HS-5 (cell line): ENCODE measurements around the gene ATIC.

Source experiments
- DNase-seq: peaks from one replicate; pipeline ENCODE4 v3.0.0-alpha.2; 2012; ENCODE audit warnings: low read depth

The ATIC gene

GRCh38 chr2:215361211-215361875 lies 49.5 kb downstream of the ATIC start:
- no peak for DNase-seq

DNA sequence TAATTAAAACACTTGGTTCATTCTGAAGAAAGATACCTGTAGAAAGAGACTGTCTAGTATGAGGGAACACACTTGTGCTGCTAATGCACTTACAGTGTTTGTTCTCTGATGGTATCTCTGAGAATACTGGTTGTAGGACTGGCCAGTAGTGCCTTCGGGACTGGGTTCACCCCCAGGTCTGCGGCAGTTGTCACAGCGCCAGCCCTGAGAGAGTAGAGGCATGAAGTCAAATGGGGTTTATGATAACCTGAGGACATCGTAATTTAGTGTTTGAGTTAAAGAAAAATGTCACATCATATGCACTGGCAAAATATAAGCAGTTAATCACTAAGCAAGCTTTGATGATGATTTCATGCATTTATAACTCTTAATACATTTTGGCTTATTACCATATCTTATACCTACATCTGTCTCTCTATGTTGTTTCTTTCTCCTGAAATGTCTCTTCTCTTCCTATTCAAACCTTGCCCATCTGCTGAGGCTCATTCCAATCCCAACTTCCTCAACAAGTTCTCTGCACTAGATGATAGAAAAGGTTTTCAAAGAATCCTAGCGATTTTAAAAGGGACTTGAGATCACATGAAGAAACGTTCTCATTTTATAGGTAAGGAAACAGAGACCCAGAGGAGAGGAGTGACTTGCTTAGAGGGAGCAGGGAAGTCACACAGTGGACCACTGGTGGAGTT lies 50.2 kb downstream of the ATIC start:
- DNase-seq = no peak

GRCh38 chr2:215362562-215362904 lies 50.7 kb downstream of the ATIC start:
- no peak for DNase-seq

- DNase-seq = no peak
Observed at GRCh38 chr2:215363039-215363438, 51.2 kb downstream of the ATIC start.

DNA sequence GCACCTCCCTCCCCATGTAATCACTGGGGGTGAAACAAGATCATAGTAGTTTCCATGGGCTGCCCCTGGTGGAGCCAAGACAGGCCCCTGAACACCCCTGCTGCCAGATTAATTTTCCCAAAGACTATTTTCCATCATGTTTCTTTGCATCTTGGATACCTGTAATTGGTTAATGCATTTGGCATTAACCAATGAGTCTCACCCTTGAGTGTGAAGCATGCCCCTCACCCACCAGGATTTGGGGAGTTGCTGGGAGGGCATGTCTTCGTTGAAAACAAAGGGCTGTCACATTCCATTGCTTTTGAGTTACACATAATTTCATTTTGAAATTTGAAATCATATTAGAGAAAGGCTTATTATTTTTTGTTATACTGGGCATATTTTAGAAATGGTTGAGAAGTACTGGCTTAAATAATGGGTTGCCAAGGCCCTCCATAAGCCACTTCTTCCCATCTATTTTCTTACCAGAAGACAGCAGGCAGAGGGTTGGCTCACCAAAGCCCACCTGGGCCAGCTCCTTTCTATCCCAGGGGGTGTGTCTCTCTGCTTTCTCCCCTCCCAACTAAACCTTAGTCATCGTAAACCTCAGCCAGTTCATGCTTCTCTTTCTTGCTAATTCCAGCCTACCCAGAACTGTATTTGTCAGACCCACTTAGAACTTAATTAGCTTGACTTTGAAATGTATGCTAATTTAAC lies 51.8 kb downstream of the ATIC start:
- DNase-seq = no peak

DNA sequence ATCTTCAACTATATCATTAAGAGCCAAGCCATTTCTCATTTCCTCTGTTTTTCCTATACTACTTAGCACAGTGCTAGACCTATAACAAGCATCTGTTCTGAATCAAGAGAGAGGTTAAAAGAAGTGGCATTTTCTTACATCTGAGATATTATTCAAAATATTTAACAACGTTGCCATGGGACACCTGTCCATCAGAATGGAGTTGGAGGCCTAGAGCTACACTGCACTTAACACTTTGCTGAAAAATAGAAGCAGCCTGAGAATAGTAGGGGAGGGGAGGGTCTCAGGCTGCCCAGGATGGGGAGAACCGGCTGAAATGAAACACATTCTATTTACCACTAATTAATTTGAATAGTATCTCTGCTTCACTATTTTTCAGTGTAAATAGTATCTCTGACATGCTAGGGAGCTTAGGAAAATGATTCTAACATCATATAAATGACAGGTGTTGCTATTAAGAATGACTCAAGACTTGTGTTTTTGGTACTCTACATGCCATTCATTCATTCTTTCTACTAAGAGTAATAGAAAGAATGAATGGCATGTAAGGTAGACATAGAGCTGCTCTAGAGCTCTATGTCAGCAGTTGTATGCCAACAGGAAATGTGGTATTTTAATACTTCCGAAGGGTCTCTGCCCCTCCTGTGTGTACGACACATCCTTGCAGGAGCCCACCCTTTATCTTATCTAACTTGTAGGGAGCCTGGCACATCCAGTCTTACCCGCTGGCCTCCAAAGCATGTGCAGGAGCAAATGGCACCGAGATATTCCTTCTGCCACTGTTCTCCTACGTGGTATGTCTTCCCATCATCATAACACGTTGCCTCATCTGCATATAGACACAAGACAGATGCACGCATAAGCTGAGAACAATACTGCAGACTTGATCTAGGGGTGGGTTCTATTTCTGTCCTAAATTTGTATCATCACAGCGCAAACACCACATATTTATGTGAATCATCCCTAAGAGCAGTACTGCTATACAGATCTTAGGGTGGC lies 52.6 kb downstream of the ATIC start:
- no peak for DNase-seq

GRCh38 chr2:215365184-215365658 lies 53.4 kb downstream of the ATIC start:
- DNase-seq = no peak

GRCh38 chr2:215366440-215367032 lies 54.7 kb downstream of the ATIC start:
- DNase-seq = no peak

GRCh38 chr2:215367662-215368492 lies 56.0 kb downstream of the ATIC start:
- DNase-seq = peak; percentile 56

DNA sequence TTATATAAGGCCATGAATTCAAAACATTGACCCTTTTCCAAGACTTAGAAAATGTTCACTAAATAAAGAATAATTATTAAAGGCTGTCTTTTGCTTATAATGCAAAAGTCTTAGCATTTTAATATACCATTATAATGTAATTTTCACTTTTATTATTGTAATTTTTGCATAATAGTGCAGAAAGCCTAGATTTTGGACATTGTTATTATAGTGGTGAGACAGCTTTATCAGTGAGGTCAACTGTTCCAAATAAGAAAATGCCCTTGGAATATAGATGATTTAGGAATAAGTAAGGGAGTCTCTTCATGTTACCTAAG lies 56.6 kb downstream of the ATIC start:
- no peak for DNase-seq

DNA sequence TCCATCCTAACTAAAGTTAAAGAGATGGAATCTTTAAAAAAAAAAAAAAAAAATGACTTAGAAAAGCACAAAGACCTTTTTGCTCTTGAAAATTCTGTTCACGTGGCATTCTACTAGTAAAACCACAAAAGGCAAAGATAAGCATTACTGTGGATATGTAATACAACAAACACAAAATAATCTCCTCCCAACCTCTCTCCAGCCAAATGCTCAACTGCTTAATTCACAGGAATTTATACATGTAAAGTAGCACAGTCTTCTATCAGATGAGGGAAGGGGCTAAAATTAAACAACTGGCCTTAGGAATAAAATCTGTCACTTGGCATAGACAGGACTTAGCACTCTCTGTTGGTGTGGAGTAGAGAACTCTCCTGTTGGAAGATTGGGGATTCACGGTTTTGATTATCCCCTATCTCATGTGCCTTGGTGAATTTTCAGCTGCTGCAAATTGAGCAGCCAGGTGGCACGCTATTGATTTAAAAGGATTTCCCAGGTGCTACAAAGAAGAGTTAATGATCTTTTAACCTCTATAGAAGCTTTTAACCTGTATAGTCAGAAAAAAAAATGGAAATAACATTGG lies 57.4 kb downstream of the ATIC start:
- DNase-seq = no peak

GRCh38 chr2:215370112-215370965 lies 58.5 kb downstream of the ATIC start:
- no peak for DNase-seq

GRCh38 chr2:215371915-215372897 lies 60.3 kb downstream of the ATIC start:
- DNase-seq = no peak

DNA sequence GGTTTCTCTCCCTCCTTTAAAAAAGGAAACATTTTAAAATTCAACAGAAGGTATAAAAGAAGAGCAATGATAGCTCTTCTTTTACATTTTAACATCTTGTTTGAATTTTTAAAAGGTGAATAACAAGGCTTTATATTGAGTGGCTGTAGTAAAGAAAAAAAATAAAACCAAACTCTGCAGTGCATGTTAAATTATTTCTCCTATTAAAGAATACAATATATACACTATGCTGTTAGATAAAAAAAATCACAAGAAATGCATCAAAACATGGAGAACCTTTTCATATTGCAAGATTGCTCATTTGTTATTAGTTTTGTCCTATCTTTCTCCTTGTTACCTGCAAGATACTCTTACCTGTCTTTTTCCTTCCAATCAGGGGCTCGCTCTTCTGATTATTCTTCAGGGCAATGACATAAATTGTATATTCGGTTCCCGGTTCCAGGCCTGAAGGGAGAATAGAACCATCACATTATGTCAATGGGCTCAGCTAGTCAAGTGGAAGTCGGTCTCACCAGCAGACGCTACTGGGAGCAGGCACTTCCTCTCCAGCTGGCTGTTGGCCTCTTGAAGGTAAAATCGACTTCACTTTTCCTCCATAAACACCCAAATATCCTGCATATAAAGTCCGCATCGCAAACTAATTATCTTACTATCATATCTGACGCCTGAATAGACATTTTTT lies 61.2 kb downstream of the ATIC start:
- no peak for DNase-seq

GRCh38 chr2:215374002-215374401 lies 62.1 kb downstream of the ATIC start:
- no peak for DNase-seq

DNA sequence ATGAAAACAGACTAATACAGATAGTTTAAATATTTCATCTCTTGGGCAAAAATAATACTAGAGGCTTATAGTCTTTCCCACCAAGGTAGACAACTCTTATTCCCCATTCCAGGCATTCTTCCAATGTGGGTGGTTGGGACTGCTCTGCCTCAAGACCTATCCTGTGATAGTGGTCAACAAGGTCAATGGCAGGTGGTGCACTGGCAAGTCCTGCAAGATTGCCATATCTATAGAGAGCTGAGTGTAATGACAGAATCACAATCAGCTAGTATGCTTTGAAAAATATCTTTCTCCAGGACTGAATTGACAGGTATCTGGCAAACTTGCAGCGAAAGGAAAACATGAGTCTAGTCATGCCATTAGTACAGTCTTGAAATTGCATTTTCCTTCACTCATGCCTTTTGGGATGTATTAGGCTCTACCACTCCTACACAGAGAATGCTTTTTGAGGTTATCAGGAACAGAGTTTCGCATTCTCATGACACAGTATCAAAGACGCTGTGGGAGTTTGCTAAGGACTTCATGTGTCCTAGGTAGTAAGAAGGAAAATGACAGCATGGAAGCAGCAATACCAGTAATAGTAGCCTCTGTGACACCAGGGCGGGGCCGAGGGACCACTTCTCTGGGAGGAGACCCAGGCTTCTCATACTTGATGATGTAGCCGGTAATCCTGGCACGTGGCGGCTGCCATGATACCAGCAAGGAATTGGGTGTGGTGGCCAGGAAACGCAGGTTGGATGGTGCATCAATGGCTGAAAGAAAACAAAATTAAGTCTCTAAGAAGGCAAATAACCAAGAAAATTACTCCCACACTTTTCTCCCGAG lies 63.0 kb downstream of the ATIC start:
- no peak for DNase-seq

DNA sequence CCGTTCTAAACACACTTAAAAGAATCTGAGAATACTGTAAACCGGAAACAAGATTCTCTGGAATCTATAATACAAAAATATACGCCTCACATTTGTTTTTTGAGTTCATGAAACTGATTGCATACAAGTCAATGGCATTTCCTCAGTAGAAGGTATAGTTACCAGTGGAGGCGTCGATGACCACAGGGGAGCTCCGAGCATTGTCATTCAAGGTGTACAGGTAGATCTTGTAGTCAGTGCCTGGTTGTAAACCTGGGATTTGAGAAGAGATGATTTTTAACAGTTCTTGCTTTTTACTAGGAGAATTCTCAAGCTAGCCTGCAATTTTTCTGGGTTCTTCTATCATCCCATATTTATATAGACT lies 63.6 kb downstream of the ATIC start:
- DNase-seq = no peak
